Measurements from ENCODE around the gene ZC2HC1C. TPM values are rescaled to one million over a fixed set of nuclear protein-coding genes. Genes with fewer than 3 reads are reported as not detected.

Gene ZC2HC1C
- total and polyA plus RNA-seq, 2 donors from 2014 or later = 6.7 to 11.9 TPM

- no peak for TF ChIP-seq CTCF (IDR thresholded peaks at IDR 0.05; ENCODE audit: borderline replicate concordance, extremely low read depth, insufficient read depth)
- peaks cover 6 to 10% (median 8%) of the 10 kb centered on the region in 3 donors for H3K4me1 ChIP-seq (ENCODE audit: control insufficient read depth in 2 of 3, insufficient read depth in 2 of 3, low read depth in 1 of 3, low read length in 3 of 3)
- H3K4me3 ChIP-seq (ENCODE audit: low read length in 3 of 3) = no peak overlapping the region
- no peaks in the 10 kb centered on the region for H3K27me3 ChIP-seq (ENCODE audit: control insufficient read depth, insufficient read depth, low read length)
- DNase-seq = no peak
- no peak for FAIRE-seq
- H3K36me3 ChIP-seq (ENCODE audit: control insufficient read depth in 2 of 3, insufficient read depth in 3 of 3, low read length in 3 of 3) = no peaks in the 10 kb centered on the region
- H3K9ac ChIP-seq (ENCODE audit: low read length in 3 of 3) = no peak overlapping the region
- intact Hi-C loops (cut with DNase I) = no loop called here
- H3K27ac ChIP-seq (ENCODE audit: low read depth in 2 of 2, low read length in 2 of 2) = no peak overlapping the region
- H3K9me3 ChIP-seq (ENCODE audit: control insufficient read depth in 2 of 3, insufficient read depth in 1 of 3, low read length in 3 of 3) = no peaks in the 10 kb centered on the region
These were observed 8.4 kb downstream of the ZC2HC1C start for GRCh38 chr14:75077794-75078193.

- no peak for DNase-seq
- no peak for TF ChIP-seq CTCF (IDR thresholded peaks at IDR 0.05; ENCODE audit: borderline replicate concordance, extremely low read depth, insufficient read depth)
- FAIRE-seq = no peak
- intact Hi-C loops (cut with DNase I) = no loop called here
- H3K9ac ChIP-seq (ENCODE audit: low read length in 3 of 3) = no peak overlapping the region
- no peak overlapping the region for H3K27ac ChIP-seq (ENCODE audit: low read depth in 2 of 2, low read length in 2 of 2)
- peaks cover 6 to 10% (median 8%) of the 10 kb centered on the region in 3 donors for H3K4me1 ChIP-seq (ENCODE audit: control insufficient read depth in 2 of 3, insufficient read depth in 2 of 3, low read depth in 1 of 3, low read length in 3 of 3)
- no peak overlapping the region for H3K4me3 ChIP-seq (ENCODE audit: low read length in 3 of 3)
- no peaks in the 10 kb centered on the region for H3K9me3 ChIP-seq (ENCODE audit: control insufficient read depth in 2 of 3, insufficient read depth in 1 of 3, low read length in 3 of 3)
- H3K27me3 ChIP-seq (ENCODE audit: control insufficient read depth, insufficient read depth, low read length) = no peaks in the 10 kb centered on the region
- H3K36me3 ChIP-seq (ENCODE audit: control insufficient read depth in 2 of 3, insufficient read depth in 3 of 3, low read length in 3 of 3) = peaks cover 6 to 10% (median 8%) of the 10 kb centered on the region in 3 donors
These were observed 10.1 kb downstream of the ZC2HC1C start for GRCh38 chr14:75079521-75079920.

- intact Hi-C loops (cut with DNase I) = loop anchor here (10.0 kb wide), 1 partner anchor 137 kb away; no protein-coding TSS in a partner anchor
- H3K27ac ChIP-seq (ENCODE audit: low read depth in 2 of 2, low read length in 2 of 2) = no peak overlapping the region
- TF ChIP-seq CTCF (IDR thresholded peaks at IDR 0.05; ENCODE audit: borderline replicate concordance, extremely low read depth, insufficient read depth) = no peak
- no peaks in the 10 kb centered on the region for H3K9me3 ChIP-seq (ENCODE audit: control insufficient read depth in 2 of 3, insufficient read depth in 1 of 3, low read length in 3 of 3)
- H3K27me3 ChIP-seq (ENCODE audit: control insufficient read depth, insufficient read depth, low read length) = no peaks in the 10 kb centered on the region
- H3K4me1 ChIP-seq (ENCODE audit: control insufficient read depth in 2 of 3, insufficient read depth in 2 of 3, low read depth in 1 of 3, low read length in 3 of 3) = peaks cover 6 to 10% (median 8%) of the 10 kb centered on the region in 3 donors
- H3K9ac ChIP-seq (ENCODE audit: low read length in 3 of 3) = no peak overlapping the region
- H3K4me3 ChIP-seq (ENCODE audit: low read length in 3 of 3) = peak overlapping the region in 1 of 3 donors; percentile 2
- DNase-seq (peak in 1 of 5 donors; percentile 26), FAIRE-seq (no peak)
- peaks cover 10 to 15% (median 11%) of the 10 kb centered on the region in 3 donors for H3K36me3 ChIP-seq (ENCODE audit: control insufficient read depth in 2 of 3, insufficient read depth in 3 of 3, low read length in 3 of 3)
These were observed 12.3 kb downstream of the ZC2HC1C start for GRCh38 chr14:75081660-75082229.
